Testis (tissue), 3 donors: ENCODE measurements around the gene IRF1. TPM values are rescaled to one million over a fixed set of nuclear protein-coding genes. Genes with fewer than 3 reads are reported as not detected.
A peak's percentile ranks its signal among the peaks of the same experiment; 100 is the strongest.

ENCODE experiments used
- DNase-seq: peaks from one replicate; pipeline ENCODE4 v3.0.0-alpha.2; 2019
- H3K27ac ChIP-seq, 2 donors: fragments of 200-600 bp; sonication (generic); one replicate each; pipeline ENCODE4 v1.5.1; 2019
- H3K27me3 ChIP-seq: fragments of 200-600 bp; sonication (generic); one replicate; pipeline ENCODE4 v1.5.1; 2019
- H3K36me3 ChIP-seq: fragments of 200-600 bp; sonication (generic); one replicate; pipeline ENCODE4 v1.5.1; 2017; ENCODE audit warnings: low read depth; ENCODE audit errors: missing control alignments
- H3K4me1 ChIP-seq: fragments of 200-600 bp; sonication (generic); one replicate; pipeline ENCODE4 v1.5.1; 2019
- H3K4me3 ChIP-seq, 2 donors: fragments of 200-600 bp; sonication (generic); one replicate each; pipeline ENCODE4 v1.5.1; 2017 to 2019
- H3K9me3 ChIP-seq: fragments of 200-600 bp; sonication (generic); one replicate; pipeline ENCODE4 v1.5.1; 2017
- POLR2A ChIP-seq: fragments of 450-650 bp; IDR thresholded peaks from one replicate; pipeline ENCODE4 v1.6.1; 2017; ENCODE audit warnings: antibody characterized with exemption, mild to moderate bottlenecking, moderate library complexity
- WGBS, 2 donors: methylation state at CpG; one replicate each; pipeline ENCODE4 v1.1.5; 2018; 5-methylcytosine and 5-hydroxymethylcytosine counted together
- intact Hi-C: fragments of 100-400 bp; cut with DNase I; formaldehyde crosslinking; loops from one replicate; pipeline ENCODE4 v1.15.1; 2023; ENCODE audit warnings: low total_unique reads
- polyA plus RNA-seq: library from polyadenylated mRNA; stranded (reverse); fragments of 350-450 nt; fragmentation: Illumina TruSeq; extraction: RNeasy Lipid Tissue Mini Kit (QIAGEN cat#74804); gene quantifications from one replicate; pipeline ENCODE4 v1.2.3, GENCODE V29; 2014; ENCODE audit warnings: low read depth, low replicate concordance; ENCODE audit not compliant: insufficient read depth
- total RNA-seq, 2 donors: library from RNA; depleted of rRNA; stranded (reverse); fragments of >200 nt; gene quantifications; one replicate each; pipeline ENCODE4 v1.2.3, GENCODE V29; 2016
- TF ChIP-seq, protein P1 (sequence below), 3 experiments: fragments of 450-650 bp in 2 of 3; fragments of 200-600 bp in 1 of 3; sonication (generic) in 1 of 3; IDR thresholded peaks; one replicate each; pipeline ENCODE4 v1.5.1; 2016 to 2019; ENCODE audit warnings: antibody characterized with exemption in 3 of 3, mild to moderate bottlenecking in 2 of 3, moderate library complexity in 1 of 3

IRF1 gene
- total and polyA plus RNA-seq, 3 donors from 2014 or later, result 20.2 to 31.7 (median 22.5) TPM

DNA sequence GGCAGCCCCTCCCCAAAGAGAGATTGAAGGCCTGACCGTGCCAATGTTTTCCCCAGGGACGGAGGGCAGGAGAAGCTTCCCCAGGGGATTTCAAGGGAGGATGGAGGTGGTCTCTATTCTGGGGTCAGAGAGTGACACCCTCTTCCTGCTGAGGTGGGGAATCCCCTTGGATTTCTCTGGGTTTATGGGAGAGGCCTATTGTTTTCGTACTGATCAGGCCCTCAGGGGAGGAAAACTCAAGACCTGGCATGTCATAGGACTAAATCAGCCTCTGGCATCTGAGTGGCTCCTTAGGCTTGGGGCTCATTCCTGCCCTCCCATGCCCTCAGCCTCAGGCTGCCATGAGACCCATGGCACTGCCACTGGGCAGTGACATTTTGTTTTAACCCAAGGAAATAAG lies 44.6 kb downstream of the IRF1 start:
- Histone ChIP-seq H3K27me3 (no peaks in the 10 kb centered on the region), H3K36me3 (no peaks in the 10 kb centered on the region), H3K9me3 (no peaks in the 10 kb centered on the region), H3K4me1 (peaks cover 5% of the 10 kb centered on the region), H3K4me3 (no peak overlapping the region), H3K27ac (peak overlapping the region in 1 of 2 donors; percentile 52)
- intact Hi-C loops, result no loop called here
- TF ChIP-seq, protein P1, sequence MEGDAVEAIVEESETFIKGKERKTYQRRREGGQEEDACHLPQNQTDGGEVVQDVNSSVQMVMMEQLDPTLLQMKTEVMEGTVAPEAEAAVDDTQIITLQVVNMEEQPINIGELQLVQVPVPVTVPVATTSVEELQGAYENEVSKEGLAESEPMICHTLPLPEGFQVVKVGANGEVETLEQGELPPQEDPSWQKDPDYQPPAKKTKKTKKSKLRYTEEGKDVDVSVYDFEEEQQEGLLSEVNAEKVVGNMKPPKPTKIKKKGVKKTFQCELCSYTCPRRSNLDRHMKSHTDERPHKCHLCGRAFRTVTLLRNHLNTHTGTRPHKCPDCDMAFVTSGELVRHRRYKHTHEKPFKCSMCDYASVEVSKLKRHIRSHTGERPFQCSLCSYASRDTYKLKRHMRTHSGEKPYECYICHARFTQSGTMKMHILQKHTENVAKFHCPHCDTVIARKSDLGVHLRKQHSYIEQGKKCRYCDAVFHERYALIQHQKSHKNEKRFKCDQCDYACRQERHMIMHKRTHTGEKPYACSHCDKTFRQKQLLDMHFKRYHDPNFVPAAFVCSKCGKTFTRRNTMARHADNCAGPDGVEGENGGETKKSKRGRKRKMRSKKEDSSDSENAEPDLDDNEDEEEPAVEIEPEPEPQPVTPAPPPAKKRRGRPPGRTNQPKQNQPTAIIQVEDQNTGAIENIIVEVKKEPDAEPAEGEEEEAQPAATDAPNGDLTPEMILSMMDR (IDR thresholded peaks at IDR 0.05), result no peak
- TF ChIP-seq POLR2A, result no peak
- DNase-seq, result no peak
- 44 to 68% methylated on average over 1 to 3 of the region's 3 CpGs for WGBS, 2 donors

DNA sequence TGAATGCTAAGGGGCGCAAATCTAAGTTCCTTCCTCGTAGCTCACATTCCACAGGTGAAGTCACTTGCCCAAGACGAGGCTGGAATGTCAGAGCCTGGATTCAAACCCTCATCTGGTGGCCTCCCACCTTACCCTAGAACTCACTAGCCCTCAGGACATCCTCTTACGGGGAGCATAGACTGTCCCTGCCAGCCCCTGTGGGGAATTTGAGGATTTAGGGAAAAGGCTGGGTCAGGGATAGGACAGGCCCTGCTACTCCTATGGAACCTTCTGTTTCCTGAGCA lies 45.0 kb downstream of the IRF1 start:
- whole genome bisulfite sequencing, 2 donors, result 87 to 89% methylated on average over 3 to 4 of the region's 4 CpGs
- H3K9me3 ChIP-seq, result no peaks in the 10 kb centered on the region
- intact Hi-C loops, result no loop called here
- no peaks in the 10 kb centered on the region for H3K36me3 ChIP-seq
- no peaks in the 10 kb centered on the region for H3K27me3 ChIP-seq
- peaks cover 5% of the 10 kb centered on the region for H3K4me1 ChIP-seq
- peak overlapping the region in 1 of 2 donors; percentile 52 for H3K27ac ChIP-seq
- no peak for DNase-seq
- no peak overlapping the region for H3K4me3 ChIP-seq
- TF ChIP-seq, protein P1 (IDR thresholded peaks at IDR 0.05), result no peak
- TF ChIP-seq POLR2A, result no peak

GRCh38 chr5:132444841-132445639 lies 45.5 kb downstream of the IRF1 start:
- intact Hi-C loops, result no loop called here
- no peak for TF ChIP-seq POLR2A
- TF ChIP-seq, protein P1 (IDR thresholded peaks at IDR 0.05), result no peak
- H3K4me3 ChIP-seq, result no peak overlapping the region
- no peaks in the 10 kb centered on the region for H3K27me3 ChIP-seq
- no peaks in the 10 kb centered on the region for H3K36me3 ChIP-seq
- WGBS, 2 donors, result 91 to 95% methylated on average over 5 of the region's 5 CpGs
- peaks cover 5% of the 10 kb centered on the region for H3K4me1 ChIP-seq
- DNase-seq, result no peak
- H3K9me3 ChIP-seq, result no peaks in the 10 kb centered on the region
- peak overlapping the region in 1 of 2 donors; percentile 52 for H3K27ac ChIP-seq

DNA sequence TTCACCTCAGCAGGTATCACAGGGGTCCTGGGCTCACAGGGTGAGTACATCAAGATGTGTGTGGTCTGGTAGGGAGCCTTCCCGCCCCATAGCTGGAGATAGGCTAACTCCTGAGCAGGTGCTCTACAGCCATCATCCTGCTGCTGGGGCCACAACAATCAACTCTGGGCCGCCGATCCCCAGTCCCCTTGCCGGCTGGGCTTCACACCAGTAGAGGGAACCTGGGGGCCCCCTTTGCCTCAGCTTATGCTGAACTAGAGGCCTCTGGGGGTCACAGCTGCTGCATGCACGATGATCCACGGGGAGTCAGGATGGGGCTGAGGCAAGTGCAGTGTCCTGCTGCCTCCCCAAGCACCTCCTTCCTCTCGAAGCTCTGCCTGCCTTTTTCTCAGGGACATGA lies 46.5 kb downstream of the IRF1 start:
- no peak for DNase-seq
- WGBS, 2 donors, result 66 to 69% methylated on average over 6 to 7 of the region's 7 CpGs
- Histone ChIP-seq H3K27ac (no peak overlapping the region), H3K27me3 (no peaks in the 10 kb centered on the region), H3K4me3 (no peak overlapping the region), H3K4me1 (peaks cover 13% of the 10 kb centered on the region), H3K36me3 (no peaks in the 10 kb centered on the region), H3K9me3 (no peaks in the 10 kb centered on the region)
- intact Hi-C loops, result no loop called here
- no peak for TF ChIP-seq POLR2A
- TF ChIP-seq, protein P1 (IDR thresholded peaks at IDR 0.05), result no peak
